Measurements from ENCODE around the gene APOC3.

APOC3 gene

DNA sequence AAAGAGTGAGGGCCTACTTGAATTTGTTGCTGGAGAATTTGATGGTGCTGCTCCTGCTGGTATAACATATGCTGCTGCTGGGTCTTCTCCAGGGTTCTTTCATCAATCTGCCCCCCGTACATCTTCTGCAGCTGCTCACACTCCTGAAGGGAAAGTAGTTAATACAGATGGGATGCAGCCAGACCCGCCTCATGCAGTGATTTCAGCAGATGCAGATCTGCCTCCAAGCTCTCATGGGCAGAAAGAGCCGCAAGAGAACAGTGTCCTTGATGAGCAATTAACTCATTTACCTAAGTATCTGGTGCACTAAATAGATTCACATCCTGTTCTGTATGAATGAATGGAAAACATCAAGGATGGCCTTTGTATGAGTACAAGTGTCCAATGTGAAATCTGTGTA, 32.5 kb downstream of the APOC3 start:
- WGBS, 2 donors (ENCODE audit: extremely low coverage in 2 of 2, insufficient read length in 2 of 2, insufficient replicate concordance in 1 of 2): no CpG with 5 or more reads among the region's 3 CpGs

DNA sequence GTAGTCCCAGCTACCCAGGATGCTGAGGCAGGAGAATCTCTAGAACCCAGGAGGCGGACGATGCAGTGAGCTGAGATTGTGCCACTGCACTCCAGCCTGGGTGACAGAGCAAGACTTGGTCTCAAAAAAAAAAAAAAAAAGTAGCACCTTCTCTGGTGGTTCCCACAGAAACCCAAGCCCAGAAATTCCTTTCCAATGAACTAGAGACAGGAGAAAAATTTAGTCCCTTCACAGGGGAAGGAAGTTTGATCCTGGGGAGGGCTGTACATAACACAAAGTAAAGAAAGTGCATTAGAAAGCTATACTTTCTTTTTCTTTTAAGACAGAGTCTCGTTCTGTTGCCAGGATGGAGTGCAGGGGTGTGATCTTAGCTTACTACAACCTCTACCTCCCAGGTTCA, 33.2 kb downstream of the APOC3 start:
- no peak overlapping the region for H2BK5ac ChIP-seq (ENCODE audit: low read length)
- DNase-seq (ENCODE audit: low spot score): no peak
- no peak overlapping the region for H2AK5ac ChIP-seq (ENCODE audit: low read depth, low read length)
- H2BK15ac ChIP-seq (ENCODE audit: low read length): no peak overlapping the region
- H2BK120ac ChIP-seq (ENCODE audit: low read depth, low read length): no peak overlapping the region
- H3K9ac ChIP-seq (ENCODE audit: low read depth, low read length, poor library complexity): no peak overlapping the region
- H3K4me1 ChIP-seq (ENCODE audit: control insufficient read depth in 2 of 2, insufficient read depth in 1 of 2, low read depth in 1 of 2, low read length in 2 of 2): no peaks in the 10 kb centered on the region
- no peak overlapping the region for H3K27ac ChIP-seq (replicated peaks; ENCODE audit: low read length)
- no peak overlapping the region for H3K4me3 ChIP-seq (ENCODE audit: low read length in 2 of 2)
- H2AFZ ChIP-seq (ENCODE audit: low read length): no peak overlapping the region
- no peak overlapping the region for H3K23ac ChIP-seq (ENCODE audit: low read depth, low read length, poor library complexity)
- H4K8ac ChIP-seq (ENCODE audit: low read depth, low read length): no peak overlapping the region
- H3K27me3 ChIP-seq (ENCODE audit: control insufficient read depth in 3 of 3, insufficient read depth in 3 of 3, low read depth in 1 of 3, low read length in 3 of 3): no peaks in the 10 kb centered on the region
- no peak overlapping the region for H2BK12ac ChIP-seq (ENCODE audit: low read length)
- peaks cover 0 to 3% of the 10 kb centered on the region in 2 donors for H3K9me3 ChIP-seq (replicated peaks in 1 of 2; ENCODE audit: control insufficient read depth in 2 of 2, insufficient read depth in 1 of 2, low read depth in 1 of 2, low read length in 2 of 2)
- peaks cover 4% of the 10 kb centered on the region for H3K79me1 ChIP-seq (ENCODE audit: low read depth, low read length)
- no peak overlapping the region for H3K14ac ChIP-seq (ENCODE audit: low read length)
- WGBS, 2 donors (ENCODE audit: extremely low coverage in 2 of 2, insufficient read length in 2 of 2, insufficient replicate concordance in 1 of 2): no CpG with 5 or more reads among the region's 3 CpGs
- no peak overlapping the region for H4K91ac ChIP-seq (ENCODE audit: low read depth, low read length, poor library complexity)
- no peak overlapping the region for H3K18ac ChIP-seq (ENCODE audit: low read length)
- H3K4me2 ChIP-seq (ENCODE audit: insufficient read depth, low read length, poor library complexity, severe bottlenecking): no peak overlapping the region
- peaks cover 59 to 93% of the 10 kb centered on the region in 2 donors for H3K36me3 ChIP-seq (replicated peaks in 1 of 2; ENCODE audit: control insufficient read depth in 2 of 2, insufficient read depth in 2 of 2, low read length in 2 of 2)
- H3K4ac ChIP-seq (ENCODE audit: low read length): no peak overlapping the region

More for the DNA sequence above, 32.5 kb downstream of the APOC3 start:
- H3K4ac ChIP-seq (ENCODE audit: low read length): no peak overlapping the region
- H4K91ac ChIP-seq (ENCODE audit: low read depth, low read length, poor library complexity): no peak overlapping the region
- H3K4me1 ChIP-seq (ENCODE audit: control insufficient read depth in 2 of 2, insufficient read depth in 1 of 2, low read depth in 1 of 2, low read length in 2 of 2): no peaks in the 10 kb centered on the region
- no peak overlapping the region for H2AFZ ChIP-seq (ENCODE audit: low read length)
- no peak overlapping the region for H3K4me3 ChIP-seq (ENCODE audit: low read length in 2 of 2)
- H3K14ac ChIP-seq (ENCODE audit: low read length): no peak overlapping the region
- H3K36me3 ChIP-seq (replicated peaks in 1 of 2; ENCODE audit: control insufficient read depth in 2 of 2, insufficient read depth in 2 of 2, low read length in 2 of 2): peaks cover 58 to 93% of the 10 kb centered on the region in 2 donors
- H3K27me3 ChIP-seq (ENCODE audit: control insufficient read depth in 3 of 3, insufficient read depth in 3 of 3, low read depth in 1 of 3, low read length in 3 of 3): no peaks in the 10 kb centered on the region
- no peak overlapping the region for H2BK120ac ChIP-seq (ENCODE audit: low read depth, low read length)
- no peak overlapping the region for H3K9ac ChIP-seq (ENCODE audit: low read depth, low read length, poor library complexity)
- H2AK5ac ChIP-seq (ENCODE audit: low read depth, low read length): no peak overlapping the region
- H2BK15ac ChIP-seq (ENCODE audit: low read length): no peak overlapping the region
- H3K18ac ChIP-seq (ENCODE audit: low read length): no peak overlapping the region
- H3K79me1 ChIP-seq (ENCODE audit: low read depth, low read length): peaks cover 4% of the 10 kb centered on the region
- H4K8ac ChIP-seq (ENCODE audit: low read depth, low read length): no peak overlapping the region
- DNase-seq (ENCODE audit: low spot score): no peak
- H2BK5ac ChIP-seq (ENCODE audit: low read length): no peak overlapping the region
- H3K4me2 ChIP-seq (ENCODE audit: insufficient read depth, low read length, poor library complexity, severe bottlenecking): no peak overlapping the region
- H3K27ac ChIP-seq (replicated peaks; ENCODE audit: low read length): no peak overlapping the region
- H3K23ac ChIP-seq (ENCODE audit: low read depth, low read length, poor library complexity): no peak overlapping the region
- no peak overlapping the region for H2BK12ac ChIP-seq (ENCODE audit: low read length)
- H3K9me3 ChIP-seq (replicated peaks in 1 of 2; ENCODE audit: control insufficient read depth in 2 of 2, insufficient read depth in 1 of 2, low read depth in 1 of 2, low read length in 2 of 2): peaks cover 0 to 3% of the 10 kb centered on the region in 2 donors

DNA sequence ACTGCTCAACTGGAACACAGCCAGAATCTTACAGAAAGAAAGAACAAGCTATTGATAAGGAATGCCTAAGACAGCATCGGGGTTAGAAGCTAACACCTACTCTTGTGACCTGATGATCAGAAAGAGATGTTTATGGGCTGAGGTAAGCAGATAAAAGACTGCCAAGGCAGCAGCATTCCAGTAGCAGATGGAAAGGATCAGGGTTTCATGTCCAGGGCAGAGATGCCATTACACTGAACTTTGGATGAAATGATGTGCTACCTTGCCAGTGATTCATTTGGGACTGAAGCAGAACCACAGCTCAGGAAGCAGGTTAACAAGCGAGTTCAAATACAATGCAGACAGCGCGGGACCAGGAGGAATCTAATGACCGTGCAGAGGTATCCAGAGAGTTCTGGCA, 34.8 kb downstream of the APOC3 start:
- H3K27ac ChIP-seq (replicated peaks; ENCODE audit: low read length): no peak overlapping the region
- no peak overlapping the region for H3K23ac ChIP-seq (ENCODE audit: low read depth, low read length, poor library complexity)

DNA sequence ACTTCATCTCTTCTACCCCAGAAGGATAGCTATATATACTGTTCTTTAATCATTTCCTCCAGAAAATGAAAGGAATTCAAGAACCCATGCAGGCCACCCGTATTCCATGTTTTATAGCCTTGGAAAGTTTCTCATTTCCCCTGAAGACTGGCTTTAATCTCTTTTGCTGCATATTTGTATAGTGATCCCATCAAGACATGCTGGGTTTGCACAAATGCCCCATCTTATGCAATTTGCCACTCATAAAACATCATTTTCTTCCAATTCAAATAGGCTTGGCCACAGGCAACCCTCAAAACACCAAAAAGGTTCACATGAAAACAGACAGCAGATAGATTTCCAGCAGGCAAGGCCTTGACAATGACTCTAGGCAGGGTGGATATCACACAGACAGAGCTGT, 36.0 kb downstream of the APOC3 start:
- Histone ChIP-seq H3K4ac (ENCODE audit: low read length) (no peak overlapping the region), H3K9ac (ENCODE audit: low read depth, low read length, poor library complexity) (no peak overlapping the region), H3K36me3 (replicated peaks in 1 of 2; ENCODE audit: control insufficient read depth in 2 of 2, insufficient read depth in 2 of 2, low read length in 2 of 2) (peaks cover 47 to 94% of the 10 kb centered on the region in 2 donors), H4K8ac (ENCODE audit: low read depth, low read length) (no peak overlapping the region), H3K4me3 (ENCODE audit: low read length in 2 of 2) (no peak overlapping the region), H3K27ac (replicated peaks; ENCODE audit: low read length) (no peak overlapping the region), H2AK5ac (ENCODE audit: low read depth, low read length) (no peak overlapping the region), H3K4me2 (ENCODE audit: insufficient read depth, low read length, poor library complexity, severe bottlenecking) (no peak overlapping the region), H2BK15ac (ENCODE audit: low read length) (no peak overlapping the region), H3K14ac (ENCODE audit: low read length) (no peak overlapping the region), H3K27me3 (ENCODE audit: control insufficient read depth in 3 of 3, insufficient read depth in 3 of 3, low read depth in 1 of 3, low read length in 3 of 3) (no peaks in the 10 kb centered on the region), H3K18ac (ENCODE audit: low read length) (no peak overlapping the region), H3K23ac (ENCODE audit: low read depth, low read length, poor library complexity) (no peak overlapping the region), H4K91ac (ENCODE audit: low read depth, low read length, poor library complexity) (no peak overlapping the region), H2BK120ac (ENCODE audit: low read depth, low read length) (no peak overlapping the region), H3K9me3 (replicated peaks in 1 of 2; ENCODE audit: control insufficient read depth in 2 of 2, insufficient read depth in 1 of 2, low read depth in 1 of 2, low read length in 2 of 2) (no peaks in the 10 kb centered on the region), H3K79me1 (ENCODE audit: low read depth, low read length) (no peaks in the 10 kb centered on the region), H3K4me1 (ENCODE audit: control insufficient read depth in 2 of 2, insufficient read depth in 1 of 2, low read depth in 1 of 2, low read length in 2 of 2) (no peaks in the 10 kb centered on the region), H2BK12ac (ENCODE audit: low read length) (no peak overlapping the region), H2AFZ (ENCODE audit: low read length) (no peak overlapping the region), H2BK5ac (ENCODE audit: low read length) (no peak overlapping the region)
- no peak for DNase-seq (ENCODE audit: low spot score)
- WGBS, 2 donors (ENCODE audit: extremely low coverage in 2 of 2, insufficient read length in 2 of 2, insufficient replicate concordance in 1 of 2): no CpG with 5 or more reads among the region's 1 CpG

More for the DNA sequence above, 34.8 kb downstream of the APOC3 start:
- no peaks in the 10 kb centered on the region for H3K27me3 ChIP-seq (ENCODE audit: control insufficient read depth in 3 of 3, insufficient read depth in 3 of 3, low read depth in 1 of 3, low read length in 3 of 3)
- no peak for DNase-seq (ENCODE audit: low spot score)
- no peaks in the 10 kb centered on the region for H3K79me1 ChIP-seq (ENCODE audit: low read depth, low read length)
- H3K4me2 ChIP-seq (ENCODE audit: insufficient read depth, low read length, poor library complexity, severe bottlenecking): no peak overlapping the region
- no peak overlapping the region for H3K9ac ChIP-seq (ENCODE audit: low read depth, low read length, poor library complexity)
- H3K14ac ChIP-seq (ENCODE audit: low read length): no peak overlapping the region
- peaks cover 48 to 93% of the 10 kb centered on the region in 2 donors for H3K36me3 ChIP-seq (replicated peaks in 1 of 2; ENCODE audit: control insufficient read depth in 2 of 2, insufficient read depth in 2 of 2, low read length in 2 of 2)
- H2BK15ac ChIP-seq (ENCODE audit: low read length): no peak overlapping the region
- H2BK120ac ChIP-seq (ENCODE audit: low read depth, low read length): no peak overlapping the region
- no peak overlapping the region for H3K4me3 ChIP-seq (ENCODE audit: low read length in 2 of 2)
- H4K8ac ChIP-seq (ENCODE audit: low read depth, low read length): no peak overlapping the region
- H2BK5ac ChIP-seq (ENCODE audit: low read length): no peak overlapping the region
- no peaks in the 10 kb centered on the region for H3K9me3 ChIP-seq (replicated peaks in 1 of 2; ENCODE audit: control insufficient read depth in 2 of 2, insufficient read depth in 1 of 2, low read depth in 1 of 2, low read length in 2 of 2)
- H4K91ac ChIP-seq (ENCODE audit: low read depth, low read length, poor library complexity): no peak overlapping the region
- no peaks in the 10 kb centered on the region for H3K4me1 ChIP-seq (ENCODE audit: control insufficient read depth in 2 of 2, insufficient read depth in 1 of 2, low read depth in 1 of 2, low read length in 2 of 2)
- H2BK12ac ChIP-seq (ENCODE audit: low read length): no peak overlapping the region
- H3K4ac ChIP-seq (ENCODE audit: low read length): no peak overlapping the region
- H2AK5ac ChIP-seq (ENCODE audit: low read depth, low read length): no peak overlapping the region
- no CpG with 5 or more reads among the region's 5 CpGs for WGBS, 2 donors (ENCODE audit: extremely low coverage in 2 of 2, insufficient read length in 2 of 2, insufficient replicate concordance in 1 of 2)
- H3K18ac ChIP-seq (ENCODE audit: low read length): no peak overlapping the region
- H2AFZ ChIP-seq (ENCODE audit: low read length): no peak overlapping the region

Measured in neuronal stem cell (in vitro differentiated cells).